Measurements from ENCODE around the gene UVSSA.
"Not testable (repeated sequence)": the region's sequence is repeated elsewhere in the genome, so short reads cannot be mapped to it uniquely, and the experiment has no call there.

DNA sequence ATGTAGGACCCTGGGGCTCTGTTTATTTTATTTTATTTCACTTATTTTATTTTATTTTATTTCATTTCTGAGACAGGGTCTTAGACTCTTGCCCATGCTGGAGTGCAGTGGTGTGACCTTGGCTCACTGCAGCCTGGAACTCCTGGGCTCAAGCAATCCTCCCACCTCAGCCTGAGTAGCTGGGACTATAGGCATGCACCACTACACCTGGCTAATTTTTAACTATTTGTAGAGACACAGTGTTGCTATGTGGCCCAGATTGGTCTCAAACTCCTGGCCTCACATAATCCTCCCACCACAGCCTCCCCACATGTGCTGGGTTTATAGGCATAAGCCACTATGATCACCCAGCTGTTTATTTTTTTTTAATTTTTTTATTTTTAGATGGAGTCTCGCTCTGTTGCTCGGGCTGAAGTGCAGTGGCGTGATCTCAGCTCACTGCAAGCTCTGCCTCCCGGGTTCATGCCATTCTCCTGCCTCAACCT lies 96.7 kb downstream of the UVSSA start:
- TF ChIP-seq, protein P1, sequence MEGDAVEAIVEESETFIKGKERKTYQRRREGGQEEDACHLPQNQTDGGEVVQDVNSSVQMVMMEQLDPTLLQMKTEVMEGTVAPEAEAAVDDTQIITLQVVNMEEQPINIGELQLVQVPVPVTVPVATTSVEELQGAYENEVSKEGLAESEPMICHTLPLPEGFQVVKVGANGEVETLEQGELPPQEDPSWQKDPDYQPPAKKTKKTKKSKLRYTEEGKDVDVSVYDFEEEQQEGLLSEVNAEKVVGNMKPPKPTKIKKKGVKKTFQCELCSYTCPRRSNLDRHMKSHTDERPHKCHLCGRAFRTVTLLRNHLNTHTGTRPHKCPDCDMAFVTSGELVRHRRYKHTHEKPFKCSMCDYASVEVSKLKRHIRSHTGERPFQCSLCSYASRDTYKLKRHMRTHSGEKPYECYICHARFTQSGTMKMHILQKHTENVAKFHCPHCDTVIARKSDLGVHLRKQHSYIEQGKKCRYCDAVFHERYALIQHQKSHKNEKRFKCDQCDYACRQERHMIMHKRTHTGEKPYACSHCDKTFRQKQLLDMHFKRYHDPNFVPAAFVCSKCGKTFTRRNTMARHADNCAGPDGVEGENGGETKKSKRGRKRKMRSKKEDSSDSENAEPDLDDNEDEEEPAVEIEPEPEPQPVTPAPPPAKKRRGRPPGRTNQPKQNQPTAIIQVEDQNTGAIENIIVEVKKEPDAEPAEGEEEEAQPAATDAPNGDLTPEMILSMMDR (IDR thresholded peaks at IDR 0.05 in 4 of 5, conservative IDR thresholded peaks at IDR 0.05 in 1 of 5) = not testable (repeated sequence)
- not testable (repeated sequence) for TF ChIP-seq POLR2A (IDR thresholded peaks at IDR 0.05)

Measured in gastrocnemius medialis (tissue), 4 donors.